H9 (cell line): ENCODE results near the gene MAP1LC3C. TPM values are rescaled to one million over a fixed set of nuclear protein-coding genes. Genes with fewer than 3 reads are reported as not detected.

Experiments
- DNase-seq: peaks from one replicate; pipeline ENCODE4 v3.0.0-alpha.2; 2017
- H2AFZ ChIP-seq: one replicate; pipeline ENCODE4 v1.6.1; 2013; ENCODE audit warnings: mild to moderate bottlenecking, low read length, control low read depth, moderate library complexity
- H2AK5ac ChIP-seq: 2 replicates; pipeline ENCODE4 v1.6.1; 2013; ENCODE audit warnings: low read length, control low read depth, mixed read lengths; ENCODE audit not compliant: insufficient read length
- H2BK120ac ChIP-seq: one replicate; pipeline ENCODE4 v1.6.1; 2013; ENCODE audit warnings: low read depth, mild to moderate bottlenecking, low read length, control low read depth, inconsistent platforms; ENCODE audit not compliant: poor library complexity, severe bottlenecking
- H2BK12ac ChIP-seq: 2 replicates; pipeline ENCODE4 v1.6.1; 2013; ENCODE audit warnings: low read length, control low read depth, mixed read lengths, low read depth; ENCODE audit not compliant: insufficient read length
- H2BK15ac ChIP-seq: 2 replicates; pipeline ENCODE4 v1.6.1; 2013; ENCODE audit warnings: low read depth, low read length, control low read depth
- H2BK20ac ChIP-seq: one replicate; pipeline ENCODE4 v1.6.1; 2013; ENCODE audit warnings: low read depth, mild to moderate bottlenecking, low read length, control low read depth, inconsistent platforms; ENCODE audit not compliant: poor library complexity, severe bottlenecking
- H2BK5ac ChIP-seq: 2 replicates; pipeline ENCODE4 v1.6.1; 2013; ENCODE audit warnings: low read length, control low read depth, mixed read lengths; ENCODE audit not compliant: insufficient read length
- H3K14ac ChIP-seq: 2 replicates; pipeline ENCODE4 v1.6.1; 2013; ENCODE audit warnings: low read length, control low read depth; ENCODE audit not compliant: insufficient read depth
- H3K18ac ChIP-seq: 2 replicates; pipeline ENCODE4 v1.6.1; 2013; ENCODE audit warnings: low read depth, mild to moderate bottlenecking, mixed read lengths, low read length, control low read depth; ENCODE audit not compliant: insufficient read length
- H3K23ac ChIP-seq: 2 replicates; pipeline ENCODE4 v1.6.1; 2013; ENCODE audit warnings: low read length, control low read depth, mixed read lengths, low read depth; ENCODE audit not compliant: insufficient read length
- H3K23me2 ChIP-seq: 2 replicates; pipeline ENCODE4 v1.6.1; 2013; ENCODE audit warnings: low read depth, mild to moderate bottlenecking, mixed read lengths, low read length, control low read depth; ENCODE audit not compliant: insufficient read length, poor library complexity, severe bottlenecking
- H3K27ac ChIP-seq: 2 replicates; pipeline ENCODE4 v1.5.1; 2013; ENCODE audit warnings: low read length, control low read depth, mixed read lengths, low read depth; ENCODE audit not compliant: insufficient read length
- H3K27me3 ChIP-seq: 2 replicates; pipeline ENCODE4 v1.6.1; 2013; ENCODE audit warnings: low read length, control low read depth, inconsistent platforms; ENCODE audit not compliant: insufficient read depth
- H3K4ac ChIP-seq: 2 replicates; pipeline ENCODE4 v1.6.1; 2013; ENCODE audit warnings: low read depth, mild to moderate bottlenecking, control low read depth, inconsistent platforms, low read length, moderate library complexity
- H3K4me1 ChIP-seq: 2 replicates; pipeline ENCODE4 v1.6.1; 2013; ENCODE audit warnings: low read length, control low read depth, inconsistent platforms; ENCODE audit not compliant: insufficient read depth
- H3K4me2 ChIP-seq: 2 replicates; pipeline ENCODE4 v1.6.1; 2013; ENCODE audit warnings: low read length, control low read depth, mixed read lengths; ENCODE audit not compliant: insufficient read length, insufficient read depth
- H3K56ac ChIP-seq: 2 replicates; pipeline ENCODE4 v1.6.1; 2013; ENCODE audit warnings: low read depth, mild to moderate bottlenecking, mixed read lengths, low read length, control low read depth; ENCODE audit not compliant: insufficient read length
- H3K79me1 ChIP-seq: 2 replicates; pipeline ENCODE4 v1.6.1; 2013; ENCODE audit warnings: low read depth, mild to moderate bottlenecking, moderate library complexity, low read length, control low read depth, inconsistent platforms; ENCODE audit not compliant: insufficient read depth, poor library complexity, severe bottlenecking
- H3K79me2 ChIP-seq: 2 replicates; pipeline ENCODE4 v1.6.1; 2013; ENCODE audit warnings: low read length, control low read depth, inconsistent platforms; ENCODE audit not compliant: insufficient read depth
- H3K9ac ChIP-seq: 2 replicates; pipeline ENCODE4 v1.6.1; 2013; ENCODE audit warnings: low read length, control low read depth, mixed read lengths; ENCODE audit not compliant: insufficient read length; ENCODE audit errors: extremely low read depth
- H3K9me3 ChIP-seq: one replicate; pipeline ENCODE4 v1.6.1; 2013; ENCODE audit warnings: low read depth, low read length, inconsistent platforms; ENCODE audit not compliant: control insufficient read depth
- H3T11ph ChIP-seq: one replicate; pipeline ENCODE4 v1.6.1; 2013; ENCODE audit warnings: mild to moderate bottlenecking, low read length, control low read depth, inconsistent platforms
- H4K20me1 ChIP-seq: one replicate; pipeline ENCODE4 v1.6.1; 2013; ENCODE audit not compliant: control insufficient read depth, insufficient read length, insufficient read depth
- H4K5ac ChIP-seq: 2 replicates; pipeline ENCODE4 v1.6.1; 2013; ENCODE audit warnings: low read depth, mild to moderate bottlenecking, mixed read lengths, low read length, control low read depth; ENCODE audit not compliant: insufficient read length
- H4K8ac ChIP-seq: replicated peaks from 2 replicates; pipeline ENCODE4 v1.6.1; 2013; ENCODE audit warnings: low read length, control low read depth, mixed read lengths, low read depth; ENCODE audit not compliant: insufficient read length
- H4K91ac ChIP-seq: 2 replicates; pipeline ENCODE4 v1.6.1; 2013; ENCODE audit warnings: low read depth, mild to moderate bottlenecking, moderate library complexity, mixed read lengths, low read length, control low read depth; ENCODE audit not compliant: insufficient read length
- H3K27ac Mint-ChIP-seq, 3 experiments: 2 replicates in 2 of 3; 3 replicates in 1 of 3; pipeline ENCODE4 v1.8.0; 2020 to 2021; ENCODE audit warnings: mixed read lengths in 3 of 3, mild to moderate bottlenecking in 1 of 3, moderate library complexity in 1 of 3
- H3K27me3 Mint-ChIP-seq: 2 replicates; pipeline ENCODE4 v1.8.0; 2021; ENCODE audit warnings: low read depth, mild to moderate bottlenecking, moderate library complexity, mixed read lengths
- H3K36me3 Mint-ChIP-seq, 3 experiments: 2 replicates in 2 of 3; 3 replicates in 1 of 3; pipeline ENCODE4 v1.8.0; 2020 to 2021; ENCODE audit warnings: low read depth in 3 of 3, mixed read lengths in 3 of 3; ENCODE audit not compliant: insufficient read depth in 1 of 3
- H3K4me1 Mint-ChIP-seq, 2 experiments: 2 replicates each; pipeline ENCODE4 v1.8.0; 2020; ENCODE audit warnings: mixed read lengths in 2 of 2
- H3K4me3 Mint-ChIP-seq, 2 experiments: 2 replicates in 1 of 2; 3 replicates in 1 of 2; pipeline ENCODE4 v1.8.0; 2020 to 2021; ENCODE audit warnings: mild to moderate bottlenecking in 2 of 2, mixed read lengths in 2 of 2, moderate library complexity in 1 of 2
- H3K9me3 Mint-ChIP-seq, 2 experiments: 2 replicates in 1 of 2; 3 replicates in 1 of 2; pipeline ENCODE4 v1.8.0; 2020; ENCODE audit warnings: mild to moderate bottlenecking in 2 of 2, mixed read lengths in 2 of 2, moderate library complexity in 1 of 2
- WGBS: extraction: QIAGEN DNeasy Blood & Tissue Kit; methylation state at CpG from one replicate; pipeline ENCODE4 v1.1.7; 2013; ENCODE audit warnings: missing lambda C conversion rate, low lambda C conversion rate, mixed read lengths; ENCODE audit not compliant: insufficient read length; ENCODE audit errors: extremely low coverage; 5-methylcytosine and 5-hydroxymethylcytosine counted together
- total RNA-seq: library from RNA; stranded (reverse); gene quantifications from 2 replicates; pipeline ENCODE4 v1.2.1, GENCODE V29; 2021
- TF ChIP-seq, protein P1 (sequence below): fragments of 200-600 bp; sonication (generic); conservative IDR thresholded peaks from 3 replicates; pipeline ENCODE4 v1.8.0; 2021; ENCODE audit warnings: antibody characterized with exemption, mild to moderate bottlenecking

MAP1LC3C gene
- total RNA-seq, 1 experiment from 2014 or later, result 3.6 TPM

DNA sequence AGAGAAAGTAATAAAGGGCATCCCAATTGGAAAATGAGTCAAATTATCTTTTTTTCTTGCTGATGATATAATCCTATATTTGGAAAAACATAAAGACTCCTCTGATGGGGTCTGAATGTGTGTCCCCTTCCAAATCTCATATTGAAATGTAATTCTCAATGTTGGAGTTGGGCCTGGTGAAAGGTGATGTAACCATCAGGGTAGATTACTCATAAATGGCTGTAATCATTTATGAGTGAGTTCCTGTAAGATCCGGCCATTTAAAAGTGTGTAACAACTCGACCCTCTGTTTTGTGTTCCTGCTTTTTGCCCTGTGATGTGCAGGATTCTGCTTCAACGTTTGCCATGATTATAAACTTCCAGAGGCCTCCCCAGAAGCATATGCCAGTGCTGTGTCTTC, 44.3 kb upstream of the MAP1LC3C start:
- Histone ChIP-seq H3K27me3 (no peaks in the 10 kb centered on the region), H3K14ac (no peak overlapping the region), H3K4me2 (no peak overlapping the region), H2AK5ac (no peak overlapping the region), H3K56ac (no peak overlapping the region), H2BK20ac (no peak overlapping the region), H3K4me1 (no peaks in the 10 kb centered on the region), H4K91ac (no peak overlapping the region), H2BK12ac (no peak overlapping the region), H3K4ac (no peak overlapping the region), H2BK5ac (no peak overlapping the region), H3K9ac (no peak overlapping the region), H3T11ph (no peak overlapping the region), H3K79me2 (no peaks in the 10 kb centered on the region), H3K79me1 (no peaks in the 10 kb centered on the region), H4K8ac (no peak overlapping the region), H3K23ac (no peak overlapping the region), H3K18ac (no peak overlapping the region), H2AFZ (no peak overlapping the region), H4K20me1 (no peaks in the 10 kb centered on the region), H3K9me3 (no peaks in the 10 kb centered on the region), H3K27ac (no peak overlapping the region), H2BK15ac (no peak overlapping the region), H4K5ac (no peak overlapping the region), H3K23me2 (no peaks in the 10 kb centered on the region), H2BK120ac (no peak overlapping the region)
- peaks cover 7% of the 10 kb centered on the region in 2 experiments for H3K4me1 Mint-ChIP-seq
- H3K36me3 Mint-ChIP-seq, result peaks cover 0 to 14% (median 4%) of the 10 kb centered on the region in 3 experiments; a peak in 4 of 7 replicates
- DNase-seq, result no peak
- TF ChIP-seq, protein P1, sequence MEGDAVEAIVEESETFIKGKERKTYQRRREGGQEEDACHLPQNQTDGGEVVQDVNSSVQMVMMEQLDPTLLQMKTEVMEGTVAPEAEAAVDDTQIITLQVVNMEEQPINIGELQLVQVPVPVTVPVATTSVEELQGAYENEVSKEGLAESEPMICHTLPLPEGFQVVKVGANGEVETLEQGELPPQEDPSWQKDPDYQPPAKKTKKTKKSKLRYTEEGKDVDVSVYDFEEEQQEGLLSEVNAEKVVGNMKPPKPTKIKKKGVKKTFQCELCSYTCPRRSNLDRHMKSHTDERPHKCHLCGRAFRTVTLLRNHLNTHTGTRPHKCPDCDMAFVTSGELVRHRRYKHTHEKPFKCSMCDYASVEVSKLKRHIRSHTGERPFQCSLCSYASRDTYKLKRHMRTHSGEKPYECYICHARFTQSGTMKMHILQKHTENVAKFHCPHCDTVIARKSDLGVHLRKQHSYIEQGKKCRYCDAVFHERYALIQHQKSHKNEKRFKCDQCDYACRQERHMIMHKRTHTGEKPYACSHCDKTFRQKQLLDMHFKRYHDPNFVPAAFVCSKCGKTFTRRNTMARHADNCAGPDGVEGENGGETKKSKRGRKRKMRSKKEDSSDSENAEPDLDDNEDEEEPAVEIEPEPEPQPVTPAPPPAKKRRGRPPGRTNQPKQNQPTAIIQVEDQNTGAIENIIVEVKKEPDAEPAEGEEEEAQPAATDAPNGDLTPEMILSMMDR, result no peak
- H3K4me3 Mint-ChIP-seq, result no peak overlapping the region
- no peaks in the 10 kb centered on the region for H3K27me3 Mint-ChIP-seq
- peaks cover 3 to 8% of the 10 kb centered on the region in 2 experiments; a peak in 3 of 5 replicates for H3K9me3 Mint-ChIP-seq
- whole genome bisulfite sequencing, result no CpG with 5 or more reads among the region's 3 CpGs
- no peak overlapping the region for H3K27ac Mint-ChIP-seq
